Activated CD8-positive, alpha-beta memory T cell treated with anti-CD3 and anti-CD28 coated beads, Interleukin-2, amount 50 U/mL, for 48 hours (primary cell): ENCODE results near the gene PCBP4.

ENCODE experiments used
- DNase-seq: peaks from one replicate; pipeline ENCODE4 v3.0.0-alpha.2; 2020

Gene PCBP4

DNA sequence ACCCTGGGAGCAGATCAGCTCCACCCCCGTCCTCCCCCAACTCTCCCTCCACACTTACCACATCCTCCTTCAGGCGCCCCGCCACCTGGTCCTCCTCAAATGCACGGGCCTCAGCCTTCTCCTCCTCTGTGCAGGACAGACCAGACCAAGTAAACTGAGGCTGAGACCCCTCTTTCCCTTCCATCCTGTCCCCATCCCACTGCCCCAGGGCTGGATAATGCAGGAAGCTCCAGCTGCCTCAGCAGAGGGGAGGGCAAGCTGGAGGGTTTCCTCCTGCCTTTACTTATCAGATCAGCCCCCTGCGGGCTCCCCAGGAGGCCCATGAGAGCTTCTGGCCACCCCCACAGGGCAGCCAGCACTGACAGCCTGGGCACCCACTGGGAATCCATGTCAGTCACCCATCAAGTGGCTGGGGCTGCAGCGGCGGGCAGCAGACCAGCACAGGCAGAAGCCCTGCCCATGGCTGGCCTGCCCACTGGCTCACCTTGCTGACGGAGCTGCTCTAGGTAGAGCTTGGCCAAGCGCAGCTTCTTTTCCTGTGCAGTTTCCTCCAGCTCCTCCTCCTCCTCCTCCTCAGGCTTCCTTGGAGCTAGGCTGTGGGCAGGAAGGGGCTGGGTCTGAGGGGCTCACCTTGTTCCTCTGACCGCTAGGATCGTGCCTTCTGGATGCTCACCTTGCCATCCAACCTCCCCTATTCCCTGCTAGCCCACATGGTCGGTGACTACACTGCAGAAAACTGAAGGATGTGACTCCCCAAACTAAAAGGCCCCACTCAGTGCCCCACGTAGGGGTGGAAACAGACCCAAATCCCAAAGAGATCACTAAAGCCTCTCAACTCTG, 29.4 kb downstream of the PCBP4 start:
- DNase-seq: peak; percentile 47

DNA sequence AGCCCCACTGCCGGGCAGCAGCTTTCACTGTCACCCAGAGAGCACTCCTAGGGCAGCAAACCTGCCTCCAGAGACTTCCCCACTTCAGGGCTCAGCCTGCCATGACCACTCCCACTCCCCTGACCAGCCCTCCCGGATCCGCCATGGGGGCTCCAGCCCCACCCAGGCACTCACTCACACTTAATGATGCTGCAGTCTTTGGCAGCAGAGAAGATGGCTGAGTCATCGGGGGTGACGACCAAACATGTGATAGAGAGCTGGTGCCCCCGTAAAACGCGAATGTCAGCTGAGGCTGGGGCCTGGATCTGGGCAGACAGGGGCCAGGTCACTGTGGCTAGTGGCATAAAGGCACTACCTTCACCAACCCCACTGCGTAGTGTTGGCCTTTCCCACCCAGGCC, 30.2 kb downstream of the PCBP4 start:
- no peak for DNase-seq

GRCh38 chr3:51935886-51936755, 31.1 kb downstream of the PCBP4 start:
- no peak for DNase-seq

- DNase-seq: no peak
These were observed 32.0 kb downstream of the PCBP4 start for GRCh38 chr3:51934991-51935885.

DNA sequence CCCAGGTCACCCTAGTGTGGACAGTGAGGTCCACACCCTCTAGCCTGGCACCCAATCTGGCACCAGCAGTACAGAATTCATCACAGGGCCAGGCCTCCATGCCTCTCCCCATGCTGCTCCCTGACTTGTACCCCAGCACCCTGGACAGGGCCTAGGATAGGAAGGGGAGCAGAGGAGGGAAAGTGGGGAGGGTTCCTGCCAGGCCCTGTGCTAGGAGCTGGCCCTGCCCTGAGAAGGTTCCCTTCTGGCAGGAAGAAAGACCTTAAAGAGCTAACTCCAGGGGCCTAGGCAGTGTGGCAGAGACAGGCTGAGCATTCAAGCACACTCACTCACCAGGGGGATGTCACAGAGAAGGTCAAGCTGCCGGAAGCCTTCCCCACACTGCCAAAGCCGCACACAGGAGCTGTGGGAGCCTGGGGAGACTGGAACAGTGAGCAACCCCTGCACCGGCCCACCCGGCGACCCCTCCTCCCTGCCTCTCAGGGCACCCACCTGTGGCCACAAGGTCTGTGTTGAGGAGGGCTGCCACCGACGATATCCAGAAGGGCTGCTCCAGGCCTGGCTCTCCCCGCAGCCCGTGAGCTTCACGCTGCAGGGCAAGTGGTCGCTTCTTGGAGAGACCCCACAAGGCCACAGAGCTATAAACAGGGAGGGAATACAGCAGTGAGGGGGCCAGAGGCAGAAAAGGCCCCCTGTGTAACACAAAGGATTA, 33.0 kb downstream of the PCBP4 start:
- peak; percentile 34 for DNase-seq

GRCh38 chr3:51933471-51934138, 33.6 kb downstream of the PCBP4 start:
- DNase-seq: peak; percentile 42

GRCh38 chr3:51932471-51933370, 34.5 kb downstream of the PCBP4 start:
- DNase-seq: peak; percentile 45

GRCh38 chr3:51931756-51932155, 35.5 kb downstream of the PCBP4 start:
- peak; percentile 37 for DNase-seq

- peak; percentile 29 for DNase-seq
These were observed 36.8 kb downstream of the PCBP4 start for GRCh38 chr3:51930439-51930838.

- peak; percentile 26 for DNase-seq
These were observed 37.7 kb downstream of the PCBP4 start for GRCh38 chr3:51929420-51930003.

DNA sequence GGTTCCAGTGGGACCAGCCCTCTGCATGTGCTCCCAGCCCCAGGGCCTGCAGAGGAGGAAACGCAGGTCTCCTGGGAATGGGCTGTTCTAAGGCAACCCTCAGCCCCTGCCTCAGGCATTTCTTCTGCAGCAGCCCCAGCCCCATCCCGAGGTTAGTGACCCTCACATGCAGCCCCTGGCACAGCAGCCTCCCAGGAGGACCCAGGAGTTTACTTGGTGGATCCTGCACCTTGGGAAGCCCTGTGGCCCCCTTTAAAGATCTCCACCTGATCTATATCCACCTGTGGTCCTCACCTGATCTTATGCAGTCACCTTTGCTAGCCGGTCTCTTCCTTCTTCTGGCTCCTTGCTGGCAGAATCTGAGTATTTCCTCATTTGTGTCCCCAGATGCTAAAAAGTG, 38.3 kb downstream of the PCBP4 start:
- DNase-seq: peak; percentile 13

GRCh38 chr3:51928438-51928837, 38.8 kb downstream of the PCBP4 start:
- DNase-seq: peak; percentile 44

GRCh38 chr3:51927061-51927977, 39.9 kb downstream of the PCBP4 start:
- peak; percentile 23 for DNase-seq

DNA sequence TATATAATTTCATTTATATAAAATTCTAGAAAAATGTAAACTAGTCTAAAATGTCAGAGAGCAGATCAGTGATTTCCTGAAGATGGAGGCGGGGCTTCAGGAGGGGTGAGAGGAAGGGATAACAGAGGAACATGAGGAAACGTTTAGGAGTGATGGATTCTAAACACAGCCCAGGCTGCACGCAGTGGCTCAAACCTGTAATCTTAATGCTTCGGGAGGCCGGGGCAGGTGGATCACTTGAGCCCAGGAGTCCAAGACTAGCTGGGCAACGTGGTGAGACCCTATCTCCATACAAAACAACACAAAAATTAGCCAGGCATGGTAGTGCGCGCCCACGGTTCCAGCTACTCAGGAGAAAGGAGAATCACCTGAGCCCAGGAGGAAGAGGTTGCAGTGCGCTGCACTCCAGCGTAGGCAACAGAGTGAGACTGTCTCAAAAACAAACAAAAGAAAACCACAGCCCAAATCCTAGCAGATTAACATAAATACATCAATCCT, 46.1 kb downstream of the PCBP4 start:
- peak; percentile 28 for DNase-seq

DNA sequence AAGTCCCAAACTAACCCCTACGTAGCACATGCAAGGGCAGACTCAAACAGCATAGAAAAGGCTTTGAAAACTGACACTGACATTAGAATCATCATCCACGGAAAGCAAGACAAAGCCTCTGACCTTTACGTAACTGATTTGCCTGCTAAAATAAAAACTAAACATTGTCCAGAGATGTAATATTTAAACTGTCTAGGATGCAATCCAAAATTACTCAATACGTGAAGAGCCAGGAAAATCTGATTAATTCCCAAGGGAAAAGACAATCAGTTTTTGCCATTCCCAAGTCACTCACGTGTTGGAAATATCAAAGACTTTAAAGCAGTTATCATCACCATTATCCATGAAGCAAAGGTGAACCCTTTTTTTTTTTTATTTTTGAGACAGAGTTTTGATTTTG, 50.8 kb downstream of the PCBP4 start:
- no peak for DNase-seq

DNA sequence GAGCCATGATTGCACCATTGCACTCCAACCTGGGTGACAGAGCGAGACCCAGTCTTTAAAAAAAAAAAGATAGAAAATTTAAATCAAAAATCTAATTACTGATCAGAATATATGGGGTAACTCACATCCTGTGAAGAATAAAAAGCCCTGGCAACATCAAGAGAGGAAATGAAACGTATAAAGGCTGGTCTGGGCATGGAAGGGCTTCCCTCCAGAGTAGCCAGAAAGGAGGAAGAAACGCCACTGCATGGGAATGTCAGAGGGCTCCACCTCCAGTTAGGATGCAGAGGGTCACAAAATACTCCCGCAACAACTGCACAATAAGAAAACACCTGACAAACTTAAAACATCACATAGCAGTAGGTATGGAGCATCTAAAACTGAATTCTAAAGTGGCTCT, 59.2 kb downstream of the PCBP4 start:
- DNase-seq: no peak
